ENCODE results near the gene RPH3AL. TPM values are rescaled to one million over a fixed set of nuclear protein-coding genes. Genes with fewer than 3 reads are reported as not detected.

Gene RPH3AL
- total RNA-seq, 1 experiment from 2014 or later = 26.0 TPM

GRCh38 chr17:336110-337021 is 16.2 kb downstream of the RPH3AL start:
- Histone ChIP-seq H3K36me3 (ENCODE audit: low read depth) (no peaks in the 10 kb centered on the region), H3K4me1 (replicated peaks; ENCODE audit: insufficient read depth) (no peaks in the 10 kb centered on the region), H4K20me1 (ENCODE audit: insufficient read depth) (no peaks in the 10 kb centered on the region), H2AFZ (no peak overlapping the region), H3K4me3 (no peak overlapping the region), H3K79me2 (ENCODE audit: low read depth) (no peaks in the 10 kb centered on the region), H3K27ac (no peak overlapping the region), H3K4me2 (no peak overlapping the region), H3F3A (ENCODE audit: insufficient read depth, low read depth) (no peaks in the 10 kb centered on the region), H3K9me2 (ENCODE audit: insufficient read depth) (no peaks in the 10 kb centered on the region), H3K9me3 (ENCODE audit: insufficient read depth, low read depth) (no peaks in the 10 kb centered on the region), H3K27me3 (ENCODE audit: insufficient read depth, low read depth) (no peaks in the 10 kb centered on the region)
- DNase-seq = no peak
- POLR2A ChIA-PET (ENCODE audit: unreplicated experiment) = no interaction called here
- CTCF ChIA-PET = no interaction called here
- intact Hi-C loops (cut with micrococcal nuclease; ENCODE audit: unreplicated experiment) = no loop called here
- BruUV-seq (replicated peaks) = no TSS peak
- TF ChIP-seq EZH2 (IDR thresholded peaks at IDR 0.05; ENCODE audit: low read depth) = no peak
- no peak for TF ChIP-seq CTCF (conservative IDR thresholded peaks at IDR 0.05)

GRCh38 chr17:335691-336090 is 16.9 kb downstream of the RPH3AL start:
- no peaks in the 10 kb centered on the region for H3F3A ChIP-seq (ENCODE audit: insufficient read depth, low read depth)
- BruUV-seq (replicated peaks) = no TSS peak
- H3K9me2 ChIP-seq (ENCODE audit: insufficient read depth) = no peaks in the 10 kb centered on the region
- H3K4me1 ChIP-seq (replicated peaks; ENCODE audit: insufficient read depth) = no peaks in the 10 kb centered on the region
- H2AFZ ChIP-seq = no peak overlapping the region
- H3K9me3 ChIP-seq (ENCODE audit: insufficient read depth, low read depth) = no peaks in the 10 kb centered on the region
- no peak overlapping the region for H3K4me3 ChIP-seq
- no peak overlapping the region for H3K4me2 ChIP-seq
- H3K27me3 ChIP-seq (ENCODE audit: insufficient read depth, low read depth) = no peaks in the 10 kb centered on the region
- H4K20me1 ChIP-seq (ENCODE audit: insufficient read depth) = no peaks in the 10 kb centered on the region
- H3K79me2 ChIP-seq (ENCODE audit: low read depth) = no peaks in the 10 kb centered on the region
- no peak for TF ChIP-seq EZH2 (IDR thresholded peaks at IDR 0.05; ENCODE audit: low read depth)
- no peak for TF ChIP-seq CTCF (conservative IDR thresholded peaks at IDR 0.05)
- ChIA-PET POLR2A (ENCODE audit: unreplicated experiment) (no interaction called here), CTCF (no interaction called here)
- no peak overlapping the region for H3K27ac ChIP-seq
- DNase-seq = no peak
- no peaks in the 10 kb centered on the region for H3K36me3 ChIP-seq (ENCODE audit: low read depth)
- intact Hi-C loops (cut with micrococcal nuclease; ENCODE audit: unreplicated experiment) = no loop called here

- Histone ChIP-seq H3K79me2 (ENCODE audit: low read depth) (no peaks in the 10 kb centered on the region), H3K4me2 (no peak overlapping the region), H4K20me1 (ENCODE audit: insufficient read depth) (no peaks in the 10 kb centered on the region), H3K36me3 (ENCODE audit: low read depth) (no peaks in the 10 kb centered on the region), H3K4me3 (no peak overlapping the region), H3K9me3 (ENCODE audit: insufficient read depth, low read depth) (no peaks in the 10 kb centered on the region), H3K27ac (no peak overlapping the region), H2AFZ (no peak overlapping the region), H3F3A (ENCODE audit: insufficient read depth, low read depth) (no peaks in the 10 kb centered on the region), H3K4me1 (replicated peaks; ENCODE audit: insufficient read depth) (no peaks in the 10 kb centered on the region), H3K27me3 (ENCODE audit: insufficient read depth, low read depth) (no peaks in the 10 kb centered on the region), H3K9me2 (ENCODE audit: insufficient read depth) (no peaks in the 10 kb centered on the region)
- CTCF ChIA-PET = no interaction called here
- no peak for TF ChIP-seq EZH2 (IDR thresholded peaks at IDR 0.05; ENCODE audit: low read depth)
- TF ChIP-seq CTCF (conservative IDR thresholded peaks at IDR 0.05) = no peak
- DNase-seq = no peak
- intact Hi-C loops (cut with micrococcal nuclease; ENCODE audit: unreplicated experiment) = no loop called here
- POLR2A ChIA-PET (ENCODE audit: unreplicated experiment) = no interaction called here
- BruUV-seq (replicated peaks) = no TSS peak
Measured at GRCh38 chr17:334974-335481, 17.6 kb downstream of the RPH3AL start.
